Neural progenitor cell (in vitro differentiated cells): ENCODE data around the gene ADCY5. TPM values are rescaled to one million over a fixed set of nuclear protein-coding genes. Genes with fewer than 3 reads are reported as not detected.

ENCODE experiments used
- DNase-seq: peaks from one replicate; pipeline ENCODE4 v3.0.0-alpha.2; 2016; ENCODE audit warnings: low spot score
- H2AFZ ChIP-seq: fragments of 200-600 bp; sonication (generic); replicated peaks from 2 replicates; pipeline ENCODE4 v1.6.1; 2016; ENCODE audit warnings: antibody characterized with exemption
- H3F3A ChIP-seq: fragments of 200-600 bp; sonication (generic); 2 replicates; pipeline ENCODE4 v1.6.1; 2016; ENCODE audit warnings: antibody characterized with exemption, low read depth
- H3K27ac ChIP-seq: fragments of 200-600 bp; sonication (generic); 2 replicates; pipeline ENCODE4 v1.5.1; 2016; ENCODE audit warnings: mild to moderate bottlenecking
- H3K27me3 ChIP-seq: fragments of 200-600 bp; sonication (generic); 2 replicates; pipeline ENCODE4 v1.6.1; 2016; ENCODE audit warnings: mild to moderate bottlenecking, moderate library complexity
- H3K36me3 ChIP-seq: fragments of 200-600 bp; sonication (generic); 2 replicates; pipeline ENCODE4 v1.5.1; 2016
- H3K4me1 ChIP-seq: fragments of 200-600 bp; sonication (generic); 2 replicates; pipeline ENCODE4 v1.6.1; 2016; ENCODE audit warnings: mixed run types
- H3K4me2 ChIP-seq: fragments of 200-600 bp; sonication (generic); 2 replicates; pipeline ENCODE4 v1.6.1; 2016
- H3K4me3 ChIP-seq: fragments of 200-600 bp; sonication (generic); 2 replicates; pipeline ENCODE4 v1.5.1; 2016
- H3K79me2 ChIP-seq: fragments of 200-600 bp; sonication (generic); 2 replicates; pipeline ENCODE4 v1.6.1; 2016; ENCODE audit warnings: low read depth
- H3K9ac ChIP-seq: fragments of 200-600 bp; sonication (generic); 2 replicates; pipeline ENCODE4 v1.6.1; 2016
- H3K9me3 ChIP-seq: fragments of 200-600 bp; sonication (generic); 2 replicates; pipeline ENCODE4 v1.5.1; 2016; ENCODE audit warnings: low read depth
- H4K20me1 ChIP-seq: fragments of 200-600 bp; sonication (generic); 2 replicates; pipeline ENCODE4 v1.6.1; 2016; ENCODE audit warnings: low read depth
- H3K27ac Mint-ChIP-seq: 3 replicates; pipeline ENCODE4 v1.8.0; 2021; ENCODE audit warnings: mixed read lengths
- H3K27me3 Mint-ChIP-seq: 2 replicates; pipeline ENCODE4 v1.8.0; 2022; ENCODE audit warnings: low read depth, mild to moderate bottlenecking, inconsistent platforms, moderate library complexity, mixed read lengths; ENCODE audit not compliant: insufficient read depth
- H3K36me3 Mint-ChIP-seq: 3 replicates; pipeline ENCODE4 v1.8.0; 2021; ENCODE audit warnings: mixed read lengths
- H3K4me1 Mint-ChIP-seq: 3 replicates; pipeline ENCODE4 v1.8.0; 2021; ENCODE audit warnings: mixed read lengths
- H3K4me3 Mint-ChIP-seq: 3 replicates; pipeline ENCODE4 v1.8.0; 2021; ENCODE audit warnings: mild to moderate bottlenecking, moderate library complexity, mixed read lengths
- H3K9me3 Mint-ChIP-seq: 3 replicates; pipeline ENCODE4 v1.8.0; 2020; ENCODE audit warnings: mixed read lengths
- EZH2 ChIP-seq: fragments of 200-600 bp; sonication (generic); IDR thresholded peaks from 2 replicates; pipeline ENCODE4 v1.6.1; 2017; ENCODE audit warnings: antibody characterized with exemption, mild to moderate bottlenecking, moderate library complexity
- EZH2phosphoT487 ChIP-seq: fragments of 200-600 bp; sonication (generic); IDR thresholded peaks from 2 replicates; pipeline ENCODE4 v1.6.1; 2017; ENCODE audit warnings: antibody characterized with exemption
- total RNA-seq: library from RNA; depleted of rRNA; stranded (reverse); fragments of >200 nt; gene quantifications from 2 replicates; pipeline ENCODE4 v1.2.3, GENCODE V29; 2015; ENCODE audit warnings: low replicate concordance
- TF ChIP-seq, protein P1 (sequence below): fragments of 200-600 bp; sonication (generic); IDR thresholded peaks from 2 replicates; pipeline ENCODE4 v1.5.1; 2017; ENCODE audit warnings: antibody characterized with exemption, mild to moderate bottlenecking

Gene ADCY5
- total RNA-seq, 1 donor from 2014 or later: 1.6 TPM

DNA sequence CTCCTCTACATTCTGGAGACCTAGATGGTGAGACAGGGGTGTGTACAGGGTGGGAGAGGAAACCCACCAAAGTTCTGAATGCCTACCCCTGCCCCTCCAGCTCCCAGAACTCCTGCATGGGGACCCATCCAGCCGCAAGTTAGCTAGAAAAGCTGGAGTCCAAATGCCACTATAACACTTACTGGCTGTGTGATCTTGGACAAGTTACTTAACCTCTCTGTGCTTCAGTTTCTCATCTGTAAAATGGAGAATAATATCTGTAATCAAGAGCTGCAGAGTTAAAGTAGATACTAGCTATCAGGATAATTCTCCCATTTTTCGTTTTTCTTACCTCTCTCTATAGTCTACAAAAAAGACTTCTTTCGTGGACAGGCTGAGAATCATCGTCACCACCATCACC is 63.4 kb downstream of the ADCY5 start:
- no peaks in the 10 kb centered on the region for H3K27me3 ChIP-seq
- Mint-ChIP-seq H3K9me3 (no peaks in the 10 kb centered on the region), H3K27me3 (peaks cover 16% of the 10 kb centered on the region), H3K4me3 (no peak overlapping the region), H3K4me1 (peaks cover 55% of the 10 kb centered on the region), H3K27ac (peak overlapping the region; percentile 33), H3K36me3 (no peaks in the 10 kb centered on the region)
- H3K4me2 ChIP-seq: no peak overlapping the region
- no peaks in the 10 kb centered on the region for H3K79me2 ChIP-seq
- no peak overlapping the region for H2AFZ ChIP-seq
- H3K27ac ChIP-seq: no peak overlapping the region
- no peaks in the 10 kb centered on the region for H4K20me1 ChIP-seq
- peaks cover 13% of the 10 kb centered on the region for H3K4me1 ChIP-seq
- no peak for DNase-seq
- H3K36me3 ChIP-seq: no peaks in the 10 kb centered on the region
- no peak overlapping the region for H3K4me3 ChIP-seq
- TF ChIP-seq EZH2: no peak
- TF ChIP-seq, protein P1, sequence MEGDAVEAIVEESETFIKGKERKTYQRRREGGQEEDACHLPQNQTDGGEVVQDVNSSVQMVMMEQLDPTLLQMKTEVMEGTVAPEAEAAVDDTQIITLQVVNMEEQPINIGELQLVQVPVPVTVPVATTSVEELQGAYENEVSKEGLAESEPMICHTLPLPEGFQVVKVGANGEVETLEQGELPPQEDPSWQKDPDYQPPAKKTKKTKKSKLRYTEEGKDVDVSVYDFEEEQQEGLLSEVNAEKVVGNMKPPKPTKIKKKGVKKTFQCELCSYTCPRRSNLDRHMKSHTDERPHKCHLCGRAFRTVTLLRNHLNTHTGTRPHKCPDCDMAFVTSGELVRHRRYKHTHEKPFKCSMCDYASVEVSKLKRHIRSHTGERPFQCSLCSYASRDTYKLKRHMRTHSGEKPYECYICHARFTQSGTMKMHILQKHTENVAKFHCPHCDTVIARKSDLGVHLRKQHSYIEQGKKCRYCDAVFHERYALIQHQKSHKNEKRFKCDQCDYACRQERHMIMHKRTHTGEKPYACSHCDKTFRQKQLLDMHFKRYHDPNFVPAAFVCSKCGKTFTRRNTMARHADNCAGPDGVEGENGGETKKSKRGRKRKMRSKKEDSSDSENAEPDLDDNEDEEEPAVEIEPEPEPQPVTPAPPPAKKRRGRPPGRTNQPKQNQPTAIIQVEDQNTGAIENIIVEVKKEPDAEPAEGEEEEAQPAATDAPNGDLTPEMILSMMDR: no peak
- TF ChIP-seq EZH2phosphoT487: no peak
- no peaks in the 10 kb centered on the region for H3K9me3 ChIP-seq
- H3F3A ChIP-seq: no peaks in the 10 kb centered on the region
- H3K9ac ChIP-seq: no peak overlapping the region

DNA sequence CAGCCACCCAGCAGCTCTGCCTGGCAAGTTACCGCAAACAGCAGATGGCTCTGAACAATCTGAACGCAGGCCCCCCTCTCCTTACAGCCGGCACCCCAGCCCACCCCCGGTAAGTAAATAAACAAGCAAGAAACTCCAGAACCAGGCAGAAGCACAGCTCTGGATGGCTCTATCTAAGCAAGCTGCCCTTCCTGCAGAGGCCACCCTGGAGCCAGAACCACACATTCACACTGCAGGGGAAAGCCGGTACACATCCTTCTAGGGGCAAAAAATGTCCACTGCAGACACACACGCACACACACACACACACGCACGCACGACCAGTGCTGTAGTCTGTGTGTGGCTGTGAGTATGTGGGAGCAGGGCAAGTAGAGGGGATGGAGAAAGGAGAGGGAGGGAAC is 63.9 kb downstream of the ADCY5 start:
- Histone ChIP-seq H3K4me3 (no peak overlapping the region), H3F3A (no peaks in the 10 kb centered on the region), H3K27me3 (no peaks in the 10 kb centered on the region), H4K20me1 (no peaks in the 10 kb centered on the region), H3K79me2 (no peaks in the 10 kb centered on the region), H2AFZ (no peak overlapping the region), H3K27ac (no peak overlapping the region), H3K4me1 (peaks cover 13% of the 10 kb centered on the region), H3K4me2 (no peak overlapping the region), H3K36me3 (no peaks in the 10 kb centered on the region), H3K9ac (no peak overlapping the region), H3K9me3 (no peaks in the 10 kb centered on the region)
- peak overlapping the region; percentile 65 for H3K27ac Mint-ChIP-seq
- peak overlapping the region; percentile 16 for H3K4me3 Mint-ChIP-seq
- no peak for DNase-seq
- H3K36me3 Mint-ChIP-seq: no peaks in the 10 kb centered on the region
- H3K27me3 Mint-ChIP-seq: peaks cover 16% of the 10 kb centered on the region
- H3K4me1 Mint-ChIP-seq: peaks cover 55% of the 10 kb centered on the region
- no peaks in the 10 kb centered on the region for H3K9me3 Mint-ChIP-seq
- TF ChIP-seq EZH2phosphoT487: no peak
- TF ChIP-seq, protein P1: no peak
- no peak for TF ChIP-seq EZH2

DNA sequence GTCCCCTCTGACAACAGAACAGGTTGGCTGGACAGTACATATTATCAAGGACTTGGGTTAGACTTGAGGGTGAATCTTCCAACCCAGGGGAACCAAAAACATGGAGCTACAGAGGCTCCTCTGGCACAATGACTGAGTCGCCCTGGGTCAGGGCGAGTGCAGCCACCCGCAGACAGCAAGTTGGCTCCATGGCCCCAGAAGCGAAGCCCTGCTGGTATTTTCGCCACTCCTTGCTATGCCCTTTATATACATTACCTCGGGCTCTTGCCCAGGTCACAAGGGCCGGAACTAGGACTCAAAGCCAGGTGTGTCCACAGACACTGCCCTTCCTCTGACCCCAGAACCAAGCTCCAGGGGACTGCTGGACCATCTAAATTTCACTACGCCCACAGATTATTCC is 64.6 kb downstream of the ADCY5 start:
- no peaks in the 10 kb centered on the region for H3K36me3 Mint-ChIP-seq
- H3K9me3 Mint-ChIP-seq: no peaks in the 10 kb centered on the region
- Histone ChIP-seq H3K4me3 (no peak overlapping the region), H3K9ac (no peak overlapping the region), H3K36me3 (no peaks in the 10 kb centered on the region), H2AFZ (no peak overlapping the region), H3K79me2 (no peaks in the 10 kb centered on the region), H3F3A (no peaks in the 10 kb centered on the region), H3K4me1 (peaks cover 8% of the 10 kb centered on the region), H3K27me3 (no peaks in the 10 kb centered on the region), H3K9me3 (no peaks in the 10 kb centered on the region), H3K27ac (no peak overlapping the region), H4K20me1 (no peaks in the 10 kb centered on the region), H3K4me2 (no peak overlapping the region)
- peaks cover 50% of the 10 kb centered on the region for H3K4me1 Mint-ChIP-seq
- H3K27me3 Mint-ChIP-seq: peaks cover 16% of the 10 kb centered on the region
- H3K27ac Mint-ChIP-seq: peak overlapping the region; percentile 65
- no peak for DNase-seq
- TF ChIP-seq, protein P1: no peak
- TF ChIP-seq EZH2 (no peak), EZH2phosphoT487 (no peak)
- H3K4me3 Mint-ChIP-seq: no peak overlapping the region
